HG03139 (cell line): ENCODE results near the gene ATXN2.
"Not testable (repeated sequence)": the region's sequence is repeated elsewhere in the genome, so short reads cannot be mapped to it uniquely, and the experiment has no call there.

Experiments used
- ATAC-seq: cut with Tn5 transposase; IDR thresholded peaks from one replicate; pipeline ENCODE4 v1.9.1; 2021; ENCODE audit not compliant: unreplicated experiment

The ATXN2 gene

GRCh38 chr12:111598637-111599452 lies at the start of gene ATXN2:
ATXN2 (minus strand) TSS chr12:111599315; CDS start chr12:111599034, 281 bp downstream.
- ATAC-seq: peak; percentile 42

- ATAC-seq: no peak
These were observed 46.3 kb upstream of the ATXN2 start for GRCh38 chr12:111645433-111645832.

DNA sequence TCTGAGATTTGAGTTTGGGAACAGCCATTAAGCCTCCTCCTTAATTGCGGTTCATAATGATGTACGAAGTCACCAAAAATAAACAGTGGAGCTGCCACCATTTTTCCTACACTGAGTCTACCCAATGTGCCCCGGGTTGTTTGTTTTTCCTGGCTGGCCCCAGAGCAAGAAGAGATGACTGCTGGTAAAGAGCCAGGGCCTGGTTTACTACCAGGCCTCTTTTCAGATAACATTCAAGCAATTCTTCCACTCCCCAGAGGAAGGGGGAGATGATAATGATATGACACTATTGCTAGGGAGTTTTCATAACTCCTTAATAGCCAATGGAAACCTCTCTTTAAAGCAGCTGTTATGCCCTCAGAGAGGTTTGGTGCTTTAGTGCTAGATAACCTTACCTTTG lies 44.3 kb upstream of the ATXN2 start:
- ATAC-seq: no peak

GRCh38 chr12:111642681-111643426 lies 43.7 kb upstream of the ATXN2 start:
- no peak for ATAC-seq

DNA sequence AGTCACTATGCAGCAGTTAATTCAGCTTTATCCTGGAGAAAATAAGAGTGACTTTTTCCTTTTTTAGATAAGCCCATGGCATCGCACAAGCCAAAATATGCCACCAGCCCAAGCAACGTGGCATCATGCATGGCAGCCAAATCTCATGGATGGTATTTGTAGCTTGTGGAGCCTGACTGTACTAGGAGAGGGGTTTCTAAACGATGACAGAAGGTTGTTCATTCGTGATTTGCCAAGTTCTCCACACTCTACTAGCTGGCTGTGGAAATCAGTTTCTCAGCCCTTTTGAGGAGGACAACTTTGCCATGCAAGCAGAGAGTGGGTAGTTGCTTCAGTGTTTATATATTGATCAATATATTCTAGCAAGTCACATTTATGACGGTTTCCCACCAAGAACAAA lies 41.4 kb upstream of the ATXN2 start:
- no peak for ATAC-seq

DNA sequence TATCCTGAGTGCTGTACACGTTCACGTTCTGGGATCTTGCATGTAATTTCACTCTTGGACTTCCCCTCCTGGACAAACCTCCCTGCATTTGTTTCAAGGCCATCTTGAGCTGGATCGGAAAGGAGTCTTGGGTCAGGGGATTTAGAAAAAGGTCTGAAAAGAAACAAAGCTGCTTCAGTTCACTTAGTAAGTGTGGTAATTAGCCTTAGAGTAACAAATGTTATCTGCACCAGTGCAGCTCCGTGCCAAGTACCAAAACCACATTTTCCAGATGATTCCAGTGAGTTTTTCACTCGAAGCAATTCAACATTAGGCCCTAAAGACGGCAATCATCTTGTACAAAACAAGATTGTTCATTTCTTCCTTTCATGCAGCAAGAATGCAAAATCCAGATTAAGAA lies 39.4 kb upstream of the ATXN2 start:
- ATAC-seq: no peak

DNA sequence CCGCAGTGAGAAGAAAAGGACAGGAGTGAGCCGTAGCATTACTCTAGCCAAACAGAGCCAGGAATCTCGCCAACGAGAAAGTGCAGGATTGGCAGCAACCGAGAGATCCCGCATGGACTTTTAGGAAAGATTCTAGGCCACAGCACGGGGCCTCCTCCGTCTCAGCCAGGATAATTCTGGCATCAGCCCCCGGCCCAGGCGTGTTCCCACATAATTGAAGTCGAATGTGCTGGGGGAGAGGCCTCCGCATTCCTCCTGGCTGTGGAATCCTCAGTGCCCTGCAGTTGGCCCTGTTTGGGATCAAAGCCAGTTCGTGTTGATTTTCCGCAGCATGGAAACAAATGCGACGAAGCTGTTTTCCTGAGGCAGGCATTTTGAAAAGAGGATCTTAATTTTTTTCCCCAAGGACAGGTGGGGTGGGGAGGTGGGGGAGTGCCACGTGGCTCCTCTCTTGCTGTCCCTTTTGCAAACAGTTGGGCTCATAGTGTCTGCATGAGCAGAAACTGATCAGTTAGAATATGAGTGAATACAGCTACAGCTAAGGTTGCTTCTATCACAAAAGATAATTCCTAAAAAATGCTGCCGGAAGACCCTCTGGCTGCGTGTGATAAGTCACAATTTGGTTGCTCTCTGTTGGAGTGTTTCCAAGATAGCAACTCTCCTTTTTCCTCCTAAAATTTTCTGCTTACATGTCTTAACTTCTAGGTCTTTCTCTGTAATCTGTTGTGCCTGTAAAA lies 37.3 kb upstream of the ATXN2 start:
- no peak for ATAC-seq

DNA sequence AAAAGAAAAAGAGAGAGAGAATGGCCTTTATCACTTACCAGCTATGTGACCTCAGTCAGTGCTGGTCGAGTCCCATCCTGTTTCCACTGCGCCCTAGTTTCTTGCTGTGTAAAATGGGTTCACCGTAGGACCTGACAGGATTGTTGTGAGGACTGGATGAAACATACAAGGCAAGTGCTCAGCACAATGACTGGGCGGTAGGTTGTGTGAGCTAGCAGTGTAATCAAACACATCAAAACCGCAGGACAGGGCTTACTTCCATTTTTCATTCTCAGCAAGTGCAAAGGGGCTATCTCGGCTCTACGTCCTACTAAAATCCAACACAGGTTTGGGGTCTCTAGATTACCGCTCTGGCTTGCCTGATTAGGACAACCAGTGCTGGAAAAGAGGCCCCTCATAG lies 36.4 kb upstream of the ATXN2 start:
- no peak for ATAC-seq

DNA sequence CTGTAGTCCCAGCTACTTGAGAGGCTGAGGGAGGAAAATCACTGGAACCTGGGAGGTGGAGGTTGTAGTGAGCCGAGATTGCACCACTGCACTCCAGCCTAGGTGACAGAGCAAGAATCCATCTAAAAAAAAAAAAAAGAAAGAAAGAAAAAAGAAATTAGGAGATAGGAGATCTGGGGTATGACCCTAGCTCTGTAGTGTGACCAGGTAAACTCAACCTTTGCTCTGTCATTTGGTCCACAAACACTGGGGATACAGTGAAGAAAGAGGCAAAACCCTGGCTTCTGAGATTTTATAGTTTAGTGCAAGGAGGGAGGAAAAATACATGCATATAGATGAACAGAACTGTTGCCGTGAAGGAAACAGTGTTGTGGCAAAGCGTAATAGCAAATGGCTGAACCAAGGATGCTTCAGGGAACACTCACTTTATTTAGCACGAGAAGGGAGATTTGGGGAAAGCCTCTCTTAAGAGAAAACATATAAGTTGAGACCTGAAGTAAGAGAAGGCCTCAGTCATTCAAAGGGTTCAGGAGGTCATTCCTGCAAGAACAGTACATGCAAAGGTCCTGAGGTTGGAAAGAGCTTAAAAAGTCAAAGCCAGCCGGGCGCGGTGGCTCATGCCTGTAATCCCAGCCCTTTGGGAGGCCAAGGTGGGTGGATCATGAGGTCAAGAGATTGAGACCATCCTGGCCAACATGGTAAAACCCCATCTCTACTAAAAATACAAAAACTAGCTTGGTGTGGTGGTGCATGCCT lies 29.6 kb upstream of the ATXN2 start:
- no peak for ATAC-seq

DNA sequence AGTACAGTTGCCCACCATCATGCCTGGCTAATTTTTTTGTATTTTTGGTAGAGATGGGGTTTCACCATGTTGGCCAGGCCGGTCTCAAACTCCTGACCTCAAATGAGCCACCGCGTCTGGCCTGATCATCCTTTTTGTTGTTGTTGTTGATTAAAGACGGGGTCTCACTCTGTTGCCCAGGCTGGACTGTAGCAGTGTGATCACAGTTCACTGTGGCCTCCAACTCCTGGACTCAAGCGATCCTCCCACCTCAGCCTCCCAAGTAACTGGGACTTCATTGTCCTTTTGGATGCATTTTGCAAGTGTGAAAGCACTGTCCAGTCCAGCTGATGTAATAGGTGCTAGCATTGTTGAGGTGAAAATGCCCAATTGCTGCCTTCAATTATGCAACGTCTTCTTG lies 27.1 kb upstream of the ATXN2 start:
- no peak for ATAC-seq

- no peak for ATAC-seq
These were observed 25.4 kb upstream of the ATXN2 start for GRCh38 chr12:111624540-111624939.

DNA sequence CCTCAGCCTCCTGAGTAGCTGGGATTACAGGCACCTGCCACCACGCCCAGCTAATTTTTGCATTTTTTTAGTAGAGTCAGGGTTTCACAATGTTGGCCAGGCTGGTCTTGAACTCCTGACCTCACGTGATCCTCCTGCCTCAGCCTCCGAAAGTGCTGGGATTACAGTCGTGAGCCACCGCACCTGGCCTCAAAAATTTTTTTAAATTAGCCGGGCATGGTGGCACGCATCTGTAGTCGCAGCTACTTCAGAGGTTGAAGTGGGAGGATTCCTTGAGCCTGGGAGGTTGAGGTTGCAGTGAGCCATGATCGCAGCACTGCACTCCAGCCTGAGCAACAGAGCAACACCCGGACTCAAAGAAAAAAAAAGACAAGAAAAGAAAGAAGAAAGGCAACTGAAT lies 18.7 kb upstream of the ATXN2 start:
- ATAC-seq: not testable (repeated sequence)

GRCh38 chr12:111616177-111616623 lies 17.1 kb upstream of the ATXN2 start:
- no peak for ATAC-seq

- no peak for ATAC-seq
These were observed 8.1 kb upstream of the ATXN2 start for GRCh38 chr12:111607239-111607638.

- no peak for ATAC-seq
These were observed 7.7 kb upstream of the ATXN2 start for GRCh38 chr12:111606767-111607230.

- no peak for ATAC-seq
These were observed 7.0 kb upstream of the ATXN2 start for GRCh38 chr12:111605911-111606766.

GRCh38 chr12:111602857-111603256 lies 3.7 kb upstream of the ATXN2 start:
- not testable (repeated sequence) for ATAC-seq

DNA sequence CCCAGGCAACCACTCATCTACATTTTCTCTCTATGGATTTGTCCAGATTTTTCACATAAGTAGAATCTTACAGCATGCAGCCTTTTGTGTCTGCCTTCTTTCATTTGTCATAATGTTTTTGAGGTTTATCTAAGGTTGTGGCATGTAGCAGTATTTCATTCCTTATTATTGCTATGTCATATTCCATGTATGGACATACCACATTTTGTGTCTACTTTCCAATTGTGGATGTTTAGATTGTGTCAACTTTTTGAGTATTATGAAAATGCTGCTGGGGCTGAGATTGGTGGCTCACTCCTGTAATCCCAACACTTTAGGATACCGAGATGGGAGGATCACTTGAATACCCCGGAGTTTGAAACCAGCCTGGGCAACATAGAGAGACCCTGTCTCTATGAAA lies 3.2 kb upstream of the ATXN2 start:
- ATAC-seq: no peak

GRCh38 chr12:111600986-111601385 lies 1.9 kb upstream of the ATXN2 start:
- not testable (repeated sequence) for ATAC-seq

DNA sequence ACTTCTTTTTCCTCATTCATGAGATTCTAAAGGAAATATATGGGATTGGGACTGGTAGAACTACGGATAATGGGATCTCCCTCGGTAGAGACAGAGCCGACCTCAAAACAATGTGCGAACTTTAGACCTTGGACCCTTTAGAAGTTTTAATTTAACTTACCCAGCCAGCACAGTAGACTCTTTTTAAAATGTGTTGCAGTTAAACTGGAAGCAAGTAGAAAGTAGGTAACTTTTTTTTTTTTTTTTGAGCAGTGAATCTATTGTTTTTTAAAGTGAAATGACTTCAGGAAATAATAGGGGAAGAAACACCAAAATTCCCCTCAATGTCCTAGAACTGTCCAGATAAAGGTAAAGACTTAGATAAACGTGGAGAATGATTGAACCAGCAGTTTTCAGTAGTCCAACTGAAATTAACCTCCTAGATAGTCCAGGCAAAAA lies 1.1 kb upstream of the ATXN2 start:
- no peak for ATAC-seq
